Measurements from ENCODE around the gene CWC22. TPM values are rescaled to one million over a fixed set of nuclear protein-coding genes. Genes with fewer than 3 reads are reported as not detected.

The CWC22 gene
- total and polyA plus RNA-seq, 2 of the 8 experiments (the other 6 are each of a cell fraction or from before 2014, with no cell fraction given): 3.7 to 34.0 TPM

GRCh38 chr2:179974761-179975160, 32.3 kb downstream of the CWC22 start:
- DNase-seq (ENCODE audit: low read depth in 1 of 2, low spot score in 2 of 2): no peak
- Histone ChIP-seq H4K5ac (ENCODE audit: insufficient read length, low read depth, low read length) (no peak overlapping the region), H3K9ac (replicated peaks in 1 of 4; ENCODE audit: extremely low read depth in 1 of 4, low read depth in 3 of 4, low read length in 3 of 4) (no peak overlapping the region), H2BK20ac (ENCODE audit: low read length) (no peak overlapping the region), H2BK12ac (ENCODE audit: low read depth, low read length) (no peak overlapping the region), H3K36me3 (ENCODE audit: control insufficient read depth in 2 of 4, insufficient read depth in 4 of 4, low read length in 3 of 4) (peaks cover 0 to 68% (median 13%) of the 10 kb centered on the region in 4 experiments; a peak in 7 of 8 replicates), H3K27ac (ENCODE audit: low read depth, low read length) (no peak overlapping the region), H3K79me2 (ENCODE audit: control insufficient read depth in 1 of 2, insufficient read depth in 2 of 2, low read length in 2 of 2) (0 out of 4 replicates have a peak, but pooled peaks cover 0 to 8% of the 10 kb centered on the region in 2 experiments), H4K20me1 (replicated peaks in 1 of 2; ENCODE audit: control insufficient read depth in 1 of 2, insufficient read depth in 2 of 2, low read length in 2 of 2) (no peaks in the 10 kb centered on the region), H4K91ac (replicated peaks; ENCODE audit: insufficient read length, low read length) (no peak overlapping the region), H2AK5ac (ENCODE audit: low read depth, low read length) (no peak overlapping the region), H3K9me3 (ENCODE audit: insufficient read depth in 2 of 2, low read depth in 1 of 2, low read length in 1 of 2) (no peaks in the 10 kb centered on the region), H2AFZ (ENCODE audit: low read length) (no peak overlapping the region), H2BK15ac (ENCODE audit: low read length) (no peak overlapping the region), H3K18ac (ENCODE audit: extremely low read depth, low read length) (no peak overlapping the region), H4K8ac (ENCODE audit: extremely low read depth, insufficient read depth, low read length) (no peak overlapping the region), H3K4ac (replicated peaks; ENCODE audit: insufficient read length, low read depth, low read length) (no peak overlapping the region), H3K79me1 (ENCODE audit: low read depth, low read length) (no peaks in the 10 kb centered on the region), H3K56ac (replicated peaks; ENCODE audit: insufficient read length, low read depth, low read length) (no peak overlapping the region), H2BK5ac (ENCODE audit: low read depth, low read length) (no peak overlapping the region), H2BK120ac (replicated peaks; ENCODE audit: low read depth, low read length) (no peak overlapping the region), H3K4me2 (ENCODE audit: insufficient read depth in 1 of 2, low read depth in 2 of 2, low read length in 2 of 2) (no peak overlapping the region), H3K4me3 (ENCODE audit: extremely low read depth in 1 of 4, insufficient read depth in 2 of 4, low read depth in 3 of 4, low read length in 4 of 4) (no peak overlapping the region), H3K23ac (ENCODE audit: insufficient read length) (no peak overlapping the region), H3K27me3 (replicated peaks in 1 of 4; ENCODE audit: control insufficient read depth in 3 of 4, extremely low read depth in 1 of 4, insufficient read depth in 3 of 4, low read length in 3 of 4) (no peaks in the 10 kb centered on the region), H3K14ac (ENCODE audit: insufficient read length) (no peak overlapping the region), H3K23me2 (ENCODE audit: low read depth, low read length) (no peaks in the 10 kb centered on the region), H3K4me1 (replicated peaks in 1 of 4; ENCODE audit: control insufficient read depth in 3 of 4, insufficient read depth in 4 of 4, low read length in 3 of 4) (no peaks in the 10 kb centered on the region)
- ChIA-PET POLR2A (ENCODE audit: partially characterized antibody) (no interaction called here), CTCF (ENCODE audit: partially characterized antibody) (interaction anchor here (1.1 to 1.4 kb wide), 2 partner anchors 12 to 102 kb away, joined by 4 read pairs; no protein-coding TSS in a partner anchor)
- 97% methylated on average over 5 of the region's 5 CpGs; no CpG with 5 or more reads in 1 of the 2 experiments for WGBS, 2 experiments (ENCODE audit: extremely low coverage in 1 of 2, insufficient coverage in 1 of 2, insufficient read length in 1 of 2, insufficient replicate concordance in 2 of 2, low coverage in 1 of 2, low lambda C conversion rate in 2 of 2, missing lambda C conversion rate in 1 of 2)
- no peak for TF ChIP-seq NANOG (IDR thresholded peaks at IDR 0.05; ENCODE audit: insufficient read depth, low read depth, low read length, poor library complexity, severe bottlenecking)
- TF ChIP-seq YY1 (IDR thresholded peaks at IDR 0.05; ENCODE audit: low read depth, low read length): no peak
- TF ChIP-seq CHD2 (IDR thresholded peaks at IDR 0.05; ENCODE audit: low read length): no peak
- no peak for FAIRE-seq

Measured in H1 (cell line).